Measurements from ENCODE around the gene DPP6.

DNA sequence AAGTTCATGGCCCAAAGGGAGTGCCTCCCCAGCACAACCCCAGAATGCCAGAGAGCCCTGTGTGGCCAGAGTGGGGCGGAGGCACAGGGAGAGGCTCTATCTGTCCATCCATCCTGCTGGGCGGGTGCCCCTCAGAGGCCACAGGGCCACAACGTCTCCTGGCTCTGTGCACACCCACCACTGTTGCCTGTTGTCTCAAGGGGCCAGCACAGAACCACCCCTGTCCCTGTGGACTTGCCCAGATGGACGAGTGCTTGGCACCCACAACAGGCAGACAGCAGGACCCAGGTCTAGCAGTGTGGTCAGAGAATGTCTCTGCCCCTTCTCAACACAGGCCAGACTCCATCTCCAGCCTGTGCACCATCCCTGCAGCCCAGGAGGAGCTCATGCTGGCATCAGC, 857.9 kb downstream of the DPP6 start:
- TF ChIP-seq POLR2A (IDR thresholded peaks at IDR 0.05): no peak
- TF ChIP-seq, protein P1, sequence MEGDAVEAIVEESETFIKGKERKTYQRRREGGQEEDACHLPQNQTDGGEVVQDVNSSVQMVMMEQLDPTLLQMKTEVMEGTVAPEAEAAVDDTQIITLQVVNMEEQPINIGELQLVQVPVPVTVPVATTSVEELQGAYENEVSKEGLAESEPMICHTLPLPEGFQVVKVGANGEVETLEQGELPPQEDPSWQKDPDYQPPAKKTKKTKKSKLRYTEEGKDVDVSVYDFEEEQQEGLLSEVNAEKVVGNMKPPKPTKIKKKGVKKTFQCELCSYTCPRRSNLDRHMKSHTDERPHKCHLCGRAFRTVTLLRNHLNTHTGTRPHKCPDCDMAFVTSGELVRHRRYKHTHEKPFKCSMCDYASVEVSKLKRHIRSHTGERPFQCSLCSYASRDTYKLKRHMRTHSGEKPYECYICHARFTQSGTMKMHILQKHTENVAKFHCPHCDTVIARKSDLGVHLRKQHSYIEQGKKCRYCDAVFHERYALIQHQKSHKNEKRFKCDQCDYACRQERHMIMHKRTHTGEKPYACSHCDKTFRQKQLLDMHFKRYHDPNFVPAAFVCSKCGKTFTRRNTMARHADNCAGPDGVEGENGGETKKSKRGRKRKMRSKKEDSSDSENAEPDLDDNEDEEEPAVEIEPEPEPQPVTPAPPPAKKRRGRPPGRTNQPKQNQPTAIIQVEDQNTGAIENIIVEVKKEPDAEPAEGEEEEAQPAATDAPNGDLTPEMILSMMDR (IDR thresholded peaks at IDR 0.05): no peak
